ENCODE results near the gene PTPN14.
"Not testable (repeated sequence)": the region's sequence is repeated elsewhere in the genome, so short reads cannot be mapped to it uniquely, and the experiment has no call there.

Gene PTPN14

DNA sequence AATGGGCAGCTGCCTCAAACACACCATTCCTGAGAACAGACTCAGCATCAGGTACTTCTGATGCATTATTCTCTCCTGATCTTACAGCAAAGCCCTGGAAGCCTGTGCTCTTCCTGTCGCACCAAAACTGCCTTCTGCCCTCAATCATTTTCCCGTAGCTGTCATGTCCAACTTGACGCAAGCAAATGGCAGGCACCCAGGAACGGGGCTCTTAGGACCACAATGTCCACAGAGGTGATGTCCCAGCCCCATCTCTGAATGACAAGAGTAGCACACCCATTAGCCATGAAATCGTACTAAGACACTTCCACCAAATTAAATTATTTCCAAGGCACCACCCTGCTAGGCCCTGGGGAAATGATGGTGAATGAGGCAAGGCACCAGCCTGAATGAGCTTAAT is 47.1 kb downstream of the PTPN14 start:
- no peaks in the 10 kb centered on the region for H3K9me3 ChIP-seq (ENCODE audit: insufficient read depth, low read depth, low read length)
- H3K9ac ChIP-seq (ENCODE audit: low read depth, low read length), result no peak overlapping the region
- no peaks in the 10 kb centered on the region for H3K36me3 ChIP-seq (ENCODE audit: insufficient read depth, low read depth, low read length)
- H3K4me3 ChIP-seq (ENCODE audit: low read length), result no peak overlapping the region
- no peak overlapping the region for H3K27ac ChIP-seq (ENCODE audit: low read length)
- H3K4me1 ChIP-seq (ENCODE audit: insufficient read depth, low read length), result peaks cover 38% of the 10 kb centered on the region
- H3K27me3 ChIP-seq (ENCODE audit: insufficient read depth, low read length), result no peaks in the 10 kb centered on the region

DNA sequence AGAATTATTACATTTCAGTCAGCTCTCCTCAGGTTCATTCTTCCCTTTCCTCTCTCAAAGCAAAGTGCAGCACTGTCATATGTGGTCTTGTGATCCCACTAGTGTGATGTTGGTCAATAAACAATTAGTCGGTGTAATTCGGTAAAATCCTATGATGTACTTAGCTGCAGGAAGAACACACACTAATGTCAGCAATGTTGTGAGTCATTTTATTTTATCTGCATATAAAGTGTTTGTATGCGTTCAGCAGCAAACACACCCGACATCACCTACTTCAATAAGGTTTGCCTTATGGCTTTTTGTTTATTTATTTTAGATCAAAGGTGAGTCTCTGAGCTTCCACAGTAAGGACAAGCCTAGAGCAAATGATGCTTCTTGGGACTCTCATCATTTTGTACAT is 47.8 kb downstream of the PTPN14 start:
- no peak overlapping the region for H3K27ac ChIP-seq (ENCODE audit: low read length)
- peaks cover 38% of the 10 kb centered on the region for H3K4me1 ChIP-seq (ENCODE audit: insufficient read depth, low read length)
- no peaks in the 10 kb centered on the region for H3K36me3 ChIP-seq (ENCODE audit: insufficient read depth, low read depth, low read length)
- no peak overlapping the region for H3K4me3 ChIP-seq (ENCODE audit: low read length)
- H3K27me3 ChIP-seq (ENCODE audit: insufficient read depth, low read length), result no peaks in the 10 kb centered on the region
- H3K9ac ChIP-seq (ENCODE audit: low read depth, low read length), result no peak overlapping the region
- H3K9me3 ChIP-seq (ENCODE audit: insufficient read depth, low read depth, low read length), result no peaks in the 10 kb centered on the region

GRCh38 chr1:214500340-214501055 is 50.9 kb downstream of the PTPN14 start:
- Histone ChIP-seq H3K27me3 (ENCODE audit: insufficient read depth, low read length) (no peaks in the 10 kb centered on the region), H3K4me1 (ENCODE audit: insufficient read depth, low read length) (peaks cover 40% of the 10 kb centered on the region), H3K9ac (ENCODE audit: low read depth, low read length) (no peak overlapping the region), H3K4me3 (ENCODE audit: low read length) (no peak overlapping the region), H3K36me3 (ENCODE audit: insufficient read depth, low read depth, low read length) (no peaks in the 10 kb centered on the region), H3K27ac (ENCODE audit: low read length) (no peak overlapping the region), H3K9me3 (ENCODE audit: insufficient read depth, low read depth, low read length) (no peaks in the 10 kb centered on the region)

DNA sequence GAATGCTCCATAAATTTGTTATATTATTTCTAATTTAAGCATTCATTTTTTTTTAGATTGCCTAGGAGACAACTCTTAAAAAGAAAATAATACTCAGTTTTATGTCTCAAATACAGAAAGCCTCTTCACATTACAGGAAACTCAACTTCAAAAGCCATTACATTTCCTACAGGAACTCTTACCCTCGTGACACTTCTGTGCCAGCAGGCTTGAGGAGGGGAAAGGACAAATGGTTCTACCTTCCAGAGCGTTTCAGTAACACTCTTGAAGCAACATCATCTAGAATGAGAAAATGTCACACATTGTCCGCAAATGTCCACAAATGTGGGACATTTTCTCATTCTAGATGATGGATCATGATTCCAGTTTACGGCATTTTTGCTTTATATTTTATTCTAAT is 51.7 kb downstream of the PTPN14 start:
- H3K27ac ChIP-seq (ENCODE audit: low read length), result no peak overlapping the region
- H3K4me1 ChIP-seq (ENCODE audit: insufficient read depth, low read length), result peaks cover 39% of the 10 kb centered on the region
- no peak overlapping the region for H3K9ac ChIP-seq (ENCODE audit: low read depth, low read length)
- no peaks in the 10 kb centered on the region for H3K36me3 ChIP-seq (ENCODE audit: insufficient read depth, low read depth, low read length)
- no peaks in the 10 kb centered on the region for H3K27me3 ChIP-seq (ENCODE audit: insufficient read depth, low read length)
- no peaks in the 10 kb centered on the region for H3K9me3 ChIP-seq (ENCODE audit: insufficient read depth, low read depth, low read length)
- no peak overlapping the region for H3K4me3 ChIP-seq (ENCODE audit: low read length)

DNA sequence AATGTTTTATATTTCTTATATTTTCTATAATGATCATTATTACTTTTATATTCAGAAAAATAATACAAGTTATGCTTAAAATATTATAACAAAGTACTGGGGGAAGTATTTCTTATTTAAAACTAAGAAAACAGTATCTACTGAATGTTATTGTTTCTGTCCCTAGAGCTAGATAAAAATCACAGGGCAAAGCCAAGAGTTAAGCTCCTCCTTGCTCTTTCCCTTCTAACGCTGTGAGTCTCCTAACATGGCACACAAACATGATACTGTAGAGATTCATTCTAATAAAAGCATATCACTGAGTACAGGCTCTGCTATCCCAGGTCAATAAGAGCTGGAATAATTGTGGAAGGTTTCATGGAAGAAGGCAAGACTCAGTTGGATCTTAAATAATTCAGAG is 53.4 kb downstream of the PTPN14 start:
- H3K36me3 ChIP-seq (ENCODE audit: insufficient read depth, low read depth, low read length), result no peaks in the 10 kb centered on the region
- no peaks in the 10 kb centered on the region for H3K9me3 ChIP-seq (ENCODE audit: insufficient read depth, low read depth, low read length)
- no peaks in the 10 kb centered on the region for H3K27me3 ChIP-seq (ENCODE audit: insufficient read depth, low read length)
- H3K4me3 ChIP-seq (ENCODE audit: low read length), result no peak overlapping the region
- peaks cover 37% of the 10 kb centered on the region for H3K4me1 ChIP-seq (ENCODE audit: insufficient read depth, low read length)
- H3K27ac ChIP-seq (ENCODE audit: low read length), result no peak overlapping the region
- H3K9ac ChIP-seq (ENCODE audit: low read depth, low read length), result no peak overlapping the region

DNA sequence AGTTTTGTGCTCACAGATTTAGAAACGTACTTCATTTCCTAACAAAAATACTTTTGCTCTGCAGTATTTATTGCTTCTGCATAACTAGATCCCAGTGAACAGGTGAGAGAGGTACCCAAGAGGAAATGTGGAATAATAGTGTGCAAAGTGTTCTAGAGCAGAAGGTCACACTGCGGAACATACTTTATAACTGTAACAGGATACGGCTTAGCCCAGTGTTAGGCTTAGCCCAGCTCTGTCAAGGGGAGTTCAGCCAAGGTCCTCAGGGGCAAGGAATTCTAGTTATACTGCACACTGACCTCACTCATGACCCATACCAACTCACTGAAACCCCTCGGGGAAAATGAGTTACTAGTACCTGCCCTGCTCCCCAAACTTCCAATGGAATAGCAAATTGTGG is 55.3 kb downstream of the PTPN14 start:
- Histone ChIP-seq H3K27me3 (ENCODE audit: insufficient read depth, low read length) (no peaks in the 10 kb centered on the region), H3K9ac (ENCODE audit: low read depth, low read length) (no peak overlapping the region), H3K9me3 (ENCODE audit: insufficient read depth, low read depth, low read length) (no peaks in the 10 kb centered on the region), H3K27ac (ENCODE audit: low read length) (no peak overlapping the region), H3K4me3 (ENCODE audit: low read length) (no peak overlapping the region), H3K36me3 (ENCODE audit: insufficient read depth, low read depth, low read length) (no peaks in the 10 kb centered on the region), H3K4me1 (ENCODE audit: insufficient read depth, low read length) (peaks cover 40% of the 10 kb centered on the region)

GRCh38 chr1:214494706-214495105 is 56.7 kb downstream of the PTPN14 start:
- no peak overlapping the region for H3K9ac ChIP-seq (ENCODE audit: low read depth, low read length)

DNA sequence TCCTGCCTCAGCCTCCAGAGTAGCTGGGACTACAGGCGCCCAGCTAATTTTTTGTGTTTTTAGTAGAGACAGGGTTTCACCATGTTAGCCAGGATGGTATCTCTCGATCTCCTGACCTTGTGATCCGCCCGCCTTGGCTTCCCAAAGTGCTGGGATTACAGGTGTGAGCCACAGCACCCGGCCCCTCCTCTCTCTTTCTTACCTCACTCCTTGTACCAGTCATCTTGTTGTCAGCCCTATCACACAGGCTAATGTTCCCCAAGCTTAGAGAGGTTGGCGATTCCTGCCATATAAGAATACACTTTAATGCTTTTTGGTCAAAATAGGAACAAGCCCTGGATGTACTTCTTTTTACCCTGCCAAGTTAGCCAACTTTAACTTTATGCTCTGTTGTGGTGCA is 57.2 kb downstream of the PTPN14 start:
- H3K27me3 ChIP-seq (ENCODE audit: insufficient read depth, low read length); H3K9me3 ChIP-seq (ENCODE audit: insufficient read depth, low read depth, low read length); H3K4me3 ChIP-seq (ENCODE audit: low read length); H3K36me3 ChIP-seq (ENCODE audit: insufficient read depth, low read depth, low read length); H3K27ac ChIP-seq (ENCODE audit: low read length); H3K9ac ChIP-seq (ENCODE audit: low read depth, low read length): not testable (repeated sequence)
- H3K4me1 ChIP-seq (ENCODE audit: insufficient read depth, low read length), result peaks cover 29% of the 10 kb centered on the region

More at GRCh38 chr1:214494706-214495105, 56.7 kb downstream of the PTPN14 start:
- Histone ChIP-seq H3K27ac (ENCODE audit: low read length) (no peak overlapping the region), H3K9me3 (ENCODE audit: insufficient read depth, low read depth, low read length) (no peaks in the 10 kb centered on the region), H3K36me3 (ENCODE audit: insufficient read depth, low read depth, low read length) (no peaks in the 10 kb centered on the region), H3K4me1 (ENCODE audit: insufficient read depth, low read length) (peaks cover 29% of the 10 kb centered on the region), H3K4me3 (ENCODE audit: low read length) (no peak overlapping the region), H3K27me3 (ENCODE audit: insufficient read depth, low read length) (no peaks in the 10 kb centered on the region)

DNA sequence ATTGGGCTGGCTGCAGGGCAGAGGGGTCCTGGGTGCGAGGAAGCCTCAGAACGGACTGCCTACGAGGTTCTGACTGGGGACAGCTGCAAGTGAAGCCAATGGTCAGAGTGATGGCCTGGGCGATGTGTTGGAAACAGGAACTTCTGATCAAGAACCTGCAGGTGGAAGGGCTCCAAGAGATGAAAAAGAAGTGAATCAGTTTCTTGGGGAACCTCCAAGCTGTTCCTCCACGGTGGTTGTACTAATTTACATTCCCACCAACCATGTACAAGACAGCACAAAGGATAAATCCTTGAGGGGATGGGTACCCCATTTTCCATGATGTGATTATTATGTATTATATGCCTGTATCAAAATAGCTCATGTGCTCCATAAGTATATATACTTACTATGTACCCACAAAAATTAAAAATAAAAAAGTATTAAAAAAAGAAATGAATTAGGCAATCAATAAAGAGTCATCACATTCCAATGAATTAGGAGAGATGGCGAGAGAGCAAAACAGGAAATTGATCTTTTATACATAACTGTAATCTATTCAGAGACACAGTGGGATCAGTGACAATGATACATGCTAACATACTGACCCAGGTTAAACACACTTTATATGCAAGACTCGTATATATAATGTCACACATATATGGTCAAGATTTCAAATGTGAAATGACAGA is 58.1 kb downstream of the PTPN14 start:
- Histone ChIP-seq H3K9ac (ENCODE audit: low read depth, low read length) (no peak overlapping the region), H3K27me3 (ENCODE audit: insufficient read depth, low read length) (no peaks in the 10 kb centered on the region), H3K27ac (ENCODE audit: low read length) (no peak overlapping the region), H3K9me3 (ENCODE audit: insufficient read depth, low read depth, low read length) (no peaks in the 10 kb centered on the region), H3K36me3 (ENCODE audit: insufficient read depth, low read depth, low read length) (no peaks in the 10 kb centered on the region), H3K4me1 (ENCODE audit: insufficient read depth, low read length) (peaks cover 29% of the 10 kb centered on the region), H3K4me3 (ENCODE audit: low read length) (no peak overlapping the region)

- Histone ChIP-seq H3K4me3 (ENCODE audit: low read length) (no peak overlapping the region), H3K9me3 (ENCODE audit: insufficient read depth, low read depth, low read length) (no peaks in the 10 kb centered on the region), H3K27me3 (ENCODE audit: insufficient read depth, low read length) (no peaks in the 10 kb centered on the region), H3K27ac (ENCODE audit: low read length) (no peak overlapping the region), H3K4me1 (ENCODE audit: insufficient read depth, low read length) (peaks cover 29% of the 10 kb centered on the region), H3K36me3 (ENCODE audit: insufficient read depth, low read depth, low read length) (no peaks in the 10 kb centered on the region), H3K9ac (ENCODE audit: low read depth, low read length) (no peak overlapping the region)
Measured at GRCh38 chr1:214492401-214493075, 58.9 kb downstream of the PTPN14 start.

DNA sequence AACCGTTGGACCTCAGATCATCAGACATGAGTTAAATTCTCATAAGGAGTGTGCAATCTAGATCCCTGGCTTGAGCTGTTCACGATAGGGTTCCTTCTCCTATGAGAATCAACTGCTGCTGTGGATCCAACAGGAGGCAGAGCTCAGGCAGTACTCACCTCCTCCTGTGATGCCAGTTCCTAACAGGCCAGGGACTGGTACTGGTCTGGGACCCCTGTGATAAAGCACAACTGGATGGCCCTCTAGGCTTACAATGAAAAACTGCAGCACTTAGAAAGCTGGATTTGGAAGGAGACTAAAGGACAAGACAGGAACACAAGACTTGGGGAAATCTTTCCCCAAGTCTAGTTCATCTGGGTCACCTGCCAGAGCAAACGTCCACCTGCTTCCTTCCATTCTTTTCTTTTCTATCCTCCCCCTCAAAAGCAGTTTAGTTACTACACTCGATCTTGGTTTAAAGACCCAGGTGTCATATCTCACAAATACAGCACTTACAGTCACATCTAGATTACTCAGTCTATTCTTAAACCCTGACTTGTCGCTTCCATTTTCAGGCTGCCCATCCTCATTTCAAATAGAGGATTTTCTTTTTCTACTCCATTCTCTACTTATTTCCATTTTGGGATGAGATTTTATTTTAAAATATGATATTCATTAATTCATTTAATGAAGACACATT is 59.8 kb downstream of the PTPN14 start:
- Histone ChIP-seq H3K27ac (ENCODE audit: low read length) (no peak overlapping the region), H3K27me3 (ENCODE audit: insufficient read depth, low read length) (no peaks in the 10 kb centered on the region), H3K9ac (ENCODE audit: low read depth, low read length) (no peak overlapping the region), H3K4me3 (ENCODE audit: low read length) (no peak overlapping the region), H3K36me3 (ENCODE audit: insufficient read depth, low read depth, low read length) (no peaks in the 10 kb centered on the region), H3K9me3 (ENCODE audit: insufficient read depth, low read depth, low read length) (no peaks in the 10 kb centered on the region), H3K4me1 (ENCODE audit: insufficient read depth, low read length) (peaks cover 20% of the 10 kb centered on the region)

Data from iPS-20b (cell line).